ENCODE results near the gene CFAP90.

DNA sequence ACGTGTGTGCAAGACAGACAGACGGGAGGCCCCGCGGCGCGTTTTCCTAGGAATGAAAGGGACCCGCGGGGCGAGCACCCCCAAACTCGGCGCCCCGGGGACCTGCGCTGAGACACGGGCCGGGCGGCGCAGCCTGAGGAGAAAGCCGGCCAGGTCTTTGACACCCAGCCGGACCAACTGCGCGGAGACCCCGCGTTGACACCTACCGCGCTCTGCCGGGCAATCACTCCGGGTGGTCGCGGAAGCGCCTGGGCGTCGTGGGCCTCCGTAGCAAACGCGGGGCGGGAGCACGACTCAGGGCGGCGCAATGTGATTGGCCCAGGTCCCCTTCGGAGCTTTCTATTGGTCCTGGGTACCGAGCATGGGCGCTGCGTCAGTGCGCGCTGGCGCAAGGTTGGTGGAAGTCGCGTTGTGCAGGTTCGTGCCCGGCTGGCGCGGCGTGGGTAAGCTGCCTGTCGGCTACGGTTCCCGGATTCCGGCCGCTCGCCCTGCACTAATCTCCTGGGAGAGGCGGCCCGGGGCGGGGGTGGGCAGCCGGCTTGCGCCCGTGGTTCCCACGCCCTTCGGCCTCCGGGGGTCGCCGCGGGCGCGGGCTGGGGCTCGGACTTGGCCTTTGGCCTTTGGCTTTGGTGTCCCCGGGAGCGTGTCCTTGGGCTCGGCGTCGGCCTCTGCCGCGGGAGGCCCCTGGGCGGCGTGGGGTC is 18.0 kb upstream of the CFAP90 start, which contains the start of the genes FASTKD3 and MTRR:
- TF ChIP-seq, protein P1, sequence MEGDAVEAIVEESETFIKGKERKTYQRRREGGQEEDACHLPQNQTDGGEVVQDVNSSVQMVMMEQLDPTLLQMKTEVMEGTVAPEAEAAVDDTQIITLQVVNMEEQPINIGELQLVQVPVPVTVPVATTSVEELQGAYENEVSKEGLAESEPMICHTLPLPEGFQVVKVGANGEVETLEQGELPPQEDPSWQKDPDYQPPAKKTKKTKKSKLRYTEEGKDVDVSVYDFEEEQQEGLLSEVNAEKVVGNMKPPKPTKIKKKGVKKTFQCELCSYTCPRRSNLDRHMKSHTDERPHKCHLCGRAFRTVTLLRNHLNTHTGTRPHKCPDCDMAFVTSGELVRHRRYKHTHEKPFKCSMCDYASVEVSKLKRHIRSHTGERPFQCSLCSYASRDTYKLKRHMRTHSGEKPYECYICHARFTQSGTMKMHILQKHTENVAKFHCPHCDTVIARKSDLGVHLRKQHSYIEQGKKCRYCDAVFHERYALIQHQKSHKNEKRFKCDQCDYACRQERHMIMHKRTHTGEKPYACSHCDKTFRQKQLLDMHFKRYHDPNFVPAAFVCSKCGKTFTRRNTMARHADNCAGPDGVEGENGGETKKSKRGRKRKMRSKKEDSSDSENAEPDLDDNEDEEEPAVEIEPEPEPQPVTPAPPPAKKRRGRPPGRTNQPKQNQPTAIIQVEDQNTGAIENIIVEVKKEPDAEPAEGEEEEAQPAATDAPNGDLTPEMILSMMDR (IDR thresholded peaks at IDR 0.05; ENCODE audit: insufficient read depth, low read length, poor library complexity, severe bottlenecking), result no peak
- no peak for TF ChIP-seq EZH2phosphoT487 (conservative IDR thresholded peaks at IDR 0.05; ENCODE audit: low read length)
